ENCODE results near the gene EFNA1.
"Not testable (repeated sequence)": the region's sequence is repeated elsewhere in the genome, so short reads cannot be mapped to it uniquely, and the experiment has no call there.

Gene EFNA1

GRCh38 chr1:155092641-155093040 lies 35.0 kb upstream of the EFNA1 start:
- DNase-seq (ENCODE audit: low spot score): no peak

- DNase-seq (ENCODE audit: low spot score): no peak
Observed at GRCh38 chr1:155093911-155094621, 33.6 kb upstream of the EFNA1 start.

GRCh38 chr1:155094622-155094948 lies 33.1 kb upstream of the EFNA1 start:
- DNase-seq (ENCODE audit: low spot score): no peak

GRCh38 chr1:155099331-155099730 lies 28.3 kb upstream of the EFNA1 start:
- DNase-seq (ENCODE audit: low spot score): no peak

GRCh38 chr1:155103325-155103724 lies 24.4 kb upstream of the EFNA1 start:
- DNase-seq (ENCODE audit: low spot score): no peak

- no peak for DNase-seq (ENCODE audit: low spot score)
Observed at GRCh38 chr1:155104605-155105534, 22.8 kb upstream of the EFNA1 start.

- DNase-seq (ENCODE audit: low spot score): no peak
Observed at GRCh38 chr1:155105604-155106011, 22.1 kb upstream of the EFNA1 start.

GRCh38 chr1:155106862-155107261 lies 20.8 kb upstream of the EFNA1 start:
- no peak for DNase-seq (ENCODE audit: low spot score)

- DNase-seq (ENCODE audit: low spot score): no peak
Observed at GRCh38 chr1:155107309-155108264, 20.1 kb upstream of the EFNA1 start.

GRCh38 chr1:155108296-155108695 lies 19.4 kb upstream of the EFNA1 start:
- no peak for DNase-seq (ENCODE audit: low spot score)

- no peak for DNase-seq (ENCODE audit: low spot score)
Observed at GRCh38 chr1:155110381-155110780, 17.3 kb upstream of the EFNA1 start.

GRCh38 chr1:155110826-155111225 lies 16.9 kb upstream of the EFNA1 start:
- no peak for DNase-seq (ENCODE audit: low spot score)

GRCh38 chr1:155113450-155113980 lies 14.2 kb upstream of the EFNA1 start:
- DNase-seq (ENCODE audit: low spot score): no peak

- DNase-seq (ENCODE audit: low spot score): no peak
Observed at GRCh38 chr1:155116113-155116764, 11.4 kb upstream of the EFNA1 start.

- no peak for DNase-seq (ENCODE audit: low spot score)
Observed at GRCh38 chr1:155117610-155118009, 10.1 kb upstream of the EFNA1 start.

GRCh38 chr1:155118090-155118489 lies 9.6 kb upstream of the EFNA1 start:
- not testable (repeated sequence) for DNase-seq (ENCODE audit: low spot score)

GRCh38 chr1:155120253-155120652 lies 7.4 kb upstream of the EFNA1 start:
- no peak for DNase-seq (ENCODE audit: low spot score)

GRCh38 chr1:155121249-155121648 lies 6.4 kb upstream of the EFNA1 start:
- DNase-seq (ENCODE audit: low spot score): no peak

GRCh38 chr1:155122308-155122707 lies 5.4 kb upstream of the EFNA1 start:
- DNase-seq (ENCODE audit: low spot score): no peak

GRCh38 chr1:155123801-155124200 lies 3.9 kb upstream of the EFNA1 start:
- DNase-seq (ENCODE audit: low spot score): no peak
